RWPE2 (cell line): ENCODE data around the gene KLHL26.

ENCODE experiments used
- ATAC-seq: fragments of 200-7000 bp; cut with Tn5 transposase; 3 replicates; pipeline ENCODE4 v1.9.1; 2021; ENCODE audit warnings: low read depth
- DNase-seq: peaks from one replicate; pipeline ENCODE4 v3.0.0-alpha.2; 2020; ENCODE audit warnings: low spot score
- H3K27ac ChIP-seq: fragments of 450-650 bp; 2 replicates; pipeline ENCODE4 v1.5.1; 2017; ENCODE audit warnings: mild to moderate bottlenecking; ENCODE audit not compliant: poor library complexity, severe bottlenecking
- H3K27me3 ChIP-seq: fragments of 250-450 bp; sonication (Bioruptor Pico); 2 replicates; pipeline ENCODE4 v1.5.1; 2021; ENCODE audit warnings: mild to moderate bottlenecking, moderate library complexity; ENCODE audit not compliant: insufficient read depth, poor library complexity, severe bottlenecking
- H3K36me3 ChIP-seq: fragments of 250-450 bp; sonication (Bioruptor Pico); 2 replicates; pipeline ENCODE4 v1.5.1; 2020; ENCODE audit warnings: low read depth, mild to moderate bottlenecking, moderate library complexity
- H3K4me1 ChIP-seq: fragments of 250-450 bp; sonication (Bioruptor Pico); 2 replicates; pipeline ENCODE4 v1.5.1; 2021; ENCODE audit warnings: mild to moderate bottlenecking, moderate library complexity; ENCODE audit not compliant: insufficient read depth, poor library complexity, severe bottlenecking
- H3K4me3 ChIP-seq: fragments of 250-450 bp; sonication (Bioruptor Pico); 2 replicates; pipeline ENCODE4 v1.5.1; 2021; ENCODE audit warnings: mild to moderate bottlenecking, moderate library complexity; ENCODE audit not compliant: severe bottlenecking
- H3K9me3 ChIP-seq: fragments of 250-450 bp; sonication (Bioruptor Pico); 2 replicates; pipeline ENCODE4 v1.5.1; 2021; ENCODE audit warnings: mild to moderate bottlenecking, moderate library complexity; ENCODE audit not compliant: severe bottlenecking
- TF ChIP-seq, protein P1 (sequence below): fragments of 450-650 bp; IDR thresholded peaks from one replicate; pipeline ENCODE4 v1.5.1; 2017; ENCODE audit warnings: mild to moderate bottlenecking, moderate library complexity; ENCODE audit not compliant: poor library complexity, severe bottlenecking

The KLHL26 gene

DNA sequence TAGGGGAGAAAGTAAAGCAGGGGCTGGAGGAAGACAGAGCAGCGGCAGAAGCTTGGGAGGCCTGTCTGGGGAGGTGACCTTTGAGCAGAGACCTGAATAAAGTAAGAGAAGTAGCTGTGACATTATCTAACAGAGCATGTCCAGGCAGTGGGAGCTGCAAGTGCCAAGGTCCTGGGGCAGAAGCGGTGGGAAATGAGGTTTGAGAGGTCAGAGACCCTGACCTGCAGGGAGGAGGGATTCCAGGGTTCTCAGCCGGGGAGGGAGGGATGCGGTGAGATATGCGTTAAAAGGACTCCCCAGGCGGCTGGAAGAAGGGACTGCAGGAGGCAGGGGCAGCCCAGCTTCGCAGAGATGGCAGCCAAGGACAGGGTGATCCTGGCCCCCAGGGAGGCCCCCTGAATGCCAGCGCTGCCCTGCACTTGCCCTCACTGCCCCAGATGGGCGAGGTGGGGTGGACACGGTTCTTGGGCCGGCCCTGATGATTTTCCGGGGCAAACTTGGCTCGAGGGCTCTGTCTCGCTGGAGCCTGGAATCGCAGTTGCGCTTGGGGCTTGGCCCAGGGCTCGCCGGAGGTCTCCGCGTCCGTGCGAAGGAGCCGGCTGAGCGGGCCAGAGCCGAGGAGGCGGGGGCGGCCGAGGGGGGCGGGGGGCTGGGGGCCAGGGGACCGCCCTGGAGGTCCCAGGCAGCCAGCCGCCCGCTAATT, 33.4 kb upstream of the KLHL26 start:
- Histone ChIP-seq H3K4me1 (peaks cover 8% of the 10 kb centered on the region), H3K4me3 (no peak overlapping the region), H3K27ac (no peak overlapping the region), H3K27me3 (peaks cover 29% of the 10 kb centered on the region), H3K36me3 (no peaks in the 10 kb centered on the region), H3K9me3 (no peaks in the 10 kb centered on the region)
- ATAC-seq: 0 out of 3 replicates have a peak, but pooled peaks have one; percentile 24
- DNase-seq: peak; percentile 54
- TF ChIP-seq, protein P1, sequence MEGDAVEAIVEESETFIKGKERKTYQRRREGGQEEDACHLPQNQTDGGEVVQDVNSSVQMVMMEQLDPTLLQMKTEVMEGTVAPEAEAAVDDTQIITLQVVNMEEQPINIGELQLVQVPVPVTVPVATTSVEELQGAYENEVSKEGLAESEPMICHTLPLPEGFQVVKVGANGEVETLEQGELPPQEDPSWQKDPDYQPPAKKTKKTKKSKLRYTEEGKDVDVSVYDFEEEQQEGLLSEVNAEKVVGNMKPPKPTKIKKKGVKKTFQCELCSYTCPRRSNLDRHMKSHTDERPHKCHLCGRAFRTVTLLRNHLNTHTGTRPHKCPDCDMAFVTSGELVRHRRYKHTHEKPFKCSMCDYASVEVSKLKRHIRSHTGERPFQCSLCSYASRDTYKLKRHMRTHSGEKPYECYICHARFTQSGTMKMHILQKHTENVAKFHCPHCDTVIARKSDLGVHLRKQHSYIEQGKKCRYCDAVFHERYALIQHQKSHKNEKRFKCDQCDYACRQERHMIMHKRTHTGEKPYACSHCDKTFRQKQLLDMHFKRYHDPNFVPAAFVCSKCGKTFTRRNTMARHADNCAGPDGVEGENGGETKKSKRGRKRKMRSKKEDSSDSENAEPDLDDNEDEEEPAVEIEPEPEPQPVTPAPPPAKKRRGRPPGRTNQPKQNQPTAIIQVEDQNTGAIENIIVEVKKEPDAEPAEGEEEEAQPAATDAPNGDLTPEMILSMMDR: no peak

DNA sequence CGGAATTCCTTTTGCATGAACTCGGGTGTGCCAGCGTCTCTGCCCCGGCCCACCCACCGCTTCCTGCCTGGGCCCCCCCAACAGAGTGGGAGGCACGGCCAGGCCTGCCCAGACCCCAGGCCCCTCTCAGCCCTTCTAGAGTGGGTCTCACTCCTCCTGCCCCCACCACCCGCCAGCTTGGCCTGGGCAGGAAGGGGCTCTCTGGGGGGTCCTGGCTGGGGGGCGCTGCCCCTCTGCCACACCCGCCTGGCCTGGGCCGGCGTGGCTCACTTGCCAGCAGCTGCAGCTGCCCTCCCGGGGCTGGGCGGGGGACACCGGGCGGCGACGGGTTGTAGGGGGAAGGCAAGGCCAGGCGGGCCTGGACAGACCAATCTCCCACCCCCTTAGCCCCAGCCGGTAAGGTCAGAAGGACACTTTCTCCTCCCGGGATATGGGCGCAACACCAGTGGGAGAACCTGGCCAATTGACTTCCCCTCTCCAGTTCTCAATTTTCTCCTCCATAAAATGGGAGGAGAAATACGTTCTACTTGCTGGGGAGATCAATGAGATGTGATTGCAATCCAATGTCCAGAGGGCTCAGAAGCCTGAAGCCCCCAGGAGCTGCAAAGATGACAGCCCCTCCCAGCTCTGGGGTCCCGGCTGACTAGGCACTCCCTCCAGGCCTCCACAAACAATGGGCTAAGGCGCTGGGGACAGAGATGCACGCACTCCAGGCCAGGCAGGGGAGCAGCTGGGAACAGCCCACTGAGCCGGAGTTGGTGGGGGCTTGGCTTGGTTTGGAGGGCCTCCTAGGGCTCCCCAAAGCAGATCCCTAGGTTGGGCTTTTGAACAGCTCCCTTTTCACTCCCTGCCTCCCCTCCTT, 32.6 kb upstream of the KLHL26 start:
- ATAC-seq (no peak), DNase-seq (no peak)
- Histone ChIP-seq H3K27ac (no peak overlapping the region), H3K4me3 (no peak overlapping the region), H3K27me3 (peaks cover 37% of the 10 kb centered on the region), H3K4me1 (peaks cover 8% of the 10 kb centered on the region), H3K9me3 (no peaks in the 10 kb centered on the region), H3K36me3 (no peaks in the 10 kb centered on the region)
- TF ChIP-seq, protein P1: no peak

DNA sequence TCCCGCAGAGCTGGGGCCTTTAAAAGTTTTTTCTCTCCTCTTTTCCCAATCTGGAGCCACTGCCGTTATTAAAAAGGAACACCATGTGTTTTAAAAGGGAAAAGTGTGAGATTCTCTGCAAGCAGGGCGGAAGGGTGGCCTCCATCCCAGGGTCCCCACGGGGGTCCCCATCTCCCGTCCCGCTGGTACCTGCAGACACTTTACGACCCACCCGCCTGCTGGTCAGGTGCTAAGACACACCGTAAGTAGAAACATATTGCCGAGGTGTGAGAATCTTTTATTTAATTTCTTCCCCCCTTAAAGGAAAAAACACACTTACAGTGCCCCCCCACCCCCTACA, 32.0 kb upstream of the KLHL26 start:
- no peak for DNase-seq
- no peak overlapping the region for H3K4me3 ChIP-seq
- H3K4me1 ChIP-seq: peaks cover 8% of the 10 kb centered on the region
- TF ChIP-seq, protein P1: no peak
- no peak overlapping the region for H3K27ac ChIP-seq
- peaks cover 43% of the 10 kb centered on the region for H3K27me3 ChIP-seq
- H3K36me3 ChIP-seq: no peaks in the 10 kb centered on the region
- no peak for ATAC-seq
- H3K9me3 ChIP-seq: no peaks in the 10 kb centered on the region

DNA sequence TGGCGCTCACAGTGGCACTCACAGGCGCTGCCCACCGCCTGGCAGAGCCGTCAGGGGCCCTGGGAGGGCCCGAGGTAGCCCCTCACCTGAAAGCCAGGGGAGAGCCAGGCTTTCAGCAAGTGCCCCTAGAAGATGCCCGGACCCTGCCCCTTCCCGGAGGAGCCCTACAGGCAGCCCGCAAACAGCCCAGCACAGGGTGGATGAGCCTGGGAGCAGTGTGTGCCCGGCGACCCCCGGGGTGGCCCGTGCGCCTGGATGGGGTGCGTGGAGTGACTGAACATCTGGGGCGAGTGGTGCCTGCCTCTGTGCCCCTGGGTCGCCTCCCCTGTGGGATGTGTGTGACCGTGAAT, 31.7 kb upstream of the KLHL26 start:
- Histone ChIP-seq H3K27me3 (peaks cover 47% of the 10 kb centered on the region), H3K4me3 (no peak overlapping the region), H3K36me3 (no peaks in the 10 kb centered on the region), H3K27ac (no peak overlapping the region), H3K9me3 (no peaks in the 10 kb centered on the region), H3K4me1 (peaks cover 8% of the 10 kb centered on the region)
- TF ChIP-seq, protein P1: no peak
- DNase-seq (peak; percentile 52), ATAC-seq (no peak)
